8988T (cell line): Measurements from ENCODE around the gene FUT6.

Experiments
- DNase-seq: peaks from one replicate; pipeline ENCODE4 v3.0.0; 2011

Gene FUT6

DNA sequence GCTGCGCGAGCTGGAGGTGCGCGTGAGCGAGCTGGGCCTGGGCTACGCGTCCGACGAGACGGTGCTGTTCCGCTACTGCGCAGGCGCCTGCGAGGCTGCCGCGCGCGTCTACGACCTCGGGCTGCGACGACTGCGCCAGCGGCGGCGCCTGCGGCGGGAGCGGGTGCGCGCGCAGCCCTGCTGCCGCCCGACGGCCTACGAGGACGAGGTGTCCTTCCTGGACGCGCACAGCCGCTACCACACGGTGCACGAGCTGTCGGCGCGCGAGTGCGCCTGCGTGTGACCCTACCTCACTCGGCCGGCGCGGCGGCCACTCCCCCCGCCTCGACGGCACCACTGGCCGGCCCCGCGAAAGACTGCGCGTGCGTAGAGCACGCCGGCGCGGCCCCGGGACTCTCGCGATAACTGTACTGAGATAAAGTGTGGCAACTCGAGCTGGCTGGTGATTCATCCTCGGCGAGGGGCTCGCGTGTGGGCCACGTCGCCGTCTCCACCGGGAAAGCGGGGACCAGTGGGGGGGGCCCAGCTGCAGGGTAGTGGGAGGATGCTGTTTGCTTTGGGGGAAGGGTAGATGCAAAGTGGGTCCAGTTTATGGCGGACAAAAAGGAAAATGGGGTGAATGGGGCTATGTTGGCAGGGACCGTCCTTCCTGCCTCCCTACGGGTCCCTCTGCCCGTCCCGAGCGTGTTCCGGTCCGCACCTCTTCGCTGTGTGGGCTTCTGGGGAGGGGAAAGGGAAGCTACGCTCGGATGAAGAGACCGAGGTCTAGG, 11.4 kb downstream of the FUT6 start:
- peak; percentile 97 for DNase-seq

DNA sequence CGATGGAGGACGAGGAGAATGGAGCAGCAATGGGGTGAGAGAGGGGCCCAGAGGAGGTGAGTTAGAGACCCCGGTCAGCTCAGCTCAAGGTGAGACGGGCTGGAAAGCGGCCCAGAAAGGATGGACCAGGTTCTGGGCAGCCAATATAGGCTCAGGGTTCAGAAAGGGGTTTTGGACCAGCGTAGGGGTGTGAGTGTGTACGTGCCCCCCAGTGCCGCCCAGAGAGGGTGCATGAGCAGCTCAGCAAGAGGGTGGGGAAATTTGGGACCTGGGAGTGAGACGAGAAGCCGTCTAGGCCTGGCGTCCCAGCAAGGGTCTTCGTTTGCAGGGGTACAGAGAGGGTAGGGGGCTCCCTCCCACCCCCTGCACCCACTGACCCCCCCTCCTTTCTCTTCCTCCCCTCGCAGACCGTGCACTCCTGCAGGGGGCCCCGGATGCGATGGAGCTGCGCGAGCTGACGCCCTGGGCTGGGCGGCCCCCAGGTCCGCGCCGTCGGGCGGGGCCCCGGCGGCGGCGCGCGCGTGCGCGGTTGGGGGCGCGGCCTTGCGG, 12.1 kb downstream of the FUT6 start:
- DNase-seq, result no peak

DNA sequence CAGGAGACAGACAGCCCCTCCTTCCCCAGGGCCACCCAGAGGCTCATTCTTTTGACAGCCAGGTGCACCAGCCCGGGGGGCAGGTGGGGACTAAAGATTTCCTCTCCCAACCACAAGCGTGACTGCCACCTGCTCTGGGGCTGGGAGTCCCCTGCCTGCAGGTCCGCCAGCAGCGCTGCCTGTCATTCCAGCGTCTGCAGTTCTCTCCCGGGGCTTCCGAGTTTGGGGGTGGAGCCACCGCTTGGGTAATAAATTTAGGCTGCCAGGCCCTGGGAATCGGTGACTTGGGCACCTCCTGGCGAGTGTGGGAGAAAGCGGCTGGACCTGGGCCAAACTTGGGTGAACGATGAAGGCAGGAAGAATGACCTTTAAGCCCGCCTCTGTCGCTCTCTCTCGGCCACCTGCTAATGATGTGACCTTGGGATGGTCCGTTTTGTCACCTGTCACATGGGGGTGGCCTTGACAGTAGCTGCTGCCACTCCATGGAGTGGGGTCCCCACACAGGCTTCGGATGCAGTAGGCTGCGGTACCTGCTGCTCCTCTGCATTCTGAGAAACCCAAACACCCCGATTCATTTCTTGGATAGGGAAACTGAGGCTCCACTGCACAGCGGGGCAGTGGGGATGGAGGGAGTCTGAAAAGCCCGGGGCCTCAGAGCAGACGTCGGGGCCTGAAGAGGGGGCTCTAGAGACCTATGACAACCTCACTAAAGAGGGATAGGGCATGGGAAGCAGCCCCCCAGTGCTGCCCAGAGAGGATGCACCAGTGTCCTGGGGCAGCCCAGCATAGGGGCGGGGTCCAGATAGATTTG, 12.8 kb downstream of the FUT6 start:
- DNase-seq, result peak; percentile 62

DNA sequence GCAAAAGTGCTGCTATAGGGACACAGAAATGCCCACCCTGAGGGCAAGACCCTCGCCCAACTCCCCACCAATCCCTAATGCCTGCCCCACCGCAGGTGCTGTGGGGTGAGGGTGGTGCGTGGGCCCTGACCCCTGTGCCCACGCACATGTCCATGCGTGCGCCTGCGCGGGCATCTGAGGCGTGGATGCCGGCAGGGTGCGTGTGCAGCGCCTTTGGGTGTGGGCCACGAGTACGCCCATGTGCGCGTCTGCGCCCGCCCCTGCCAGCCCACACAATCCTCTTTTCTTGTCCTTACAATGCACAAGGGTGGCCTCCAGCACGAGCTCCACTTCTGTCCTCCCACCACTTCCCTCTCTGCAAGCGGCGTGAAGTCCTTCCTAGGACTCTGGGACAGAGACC, 14.3 kb downstream of the FUT6 start:
- no peak for DNase-seq

DNA sequence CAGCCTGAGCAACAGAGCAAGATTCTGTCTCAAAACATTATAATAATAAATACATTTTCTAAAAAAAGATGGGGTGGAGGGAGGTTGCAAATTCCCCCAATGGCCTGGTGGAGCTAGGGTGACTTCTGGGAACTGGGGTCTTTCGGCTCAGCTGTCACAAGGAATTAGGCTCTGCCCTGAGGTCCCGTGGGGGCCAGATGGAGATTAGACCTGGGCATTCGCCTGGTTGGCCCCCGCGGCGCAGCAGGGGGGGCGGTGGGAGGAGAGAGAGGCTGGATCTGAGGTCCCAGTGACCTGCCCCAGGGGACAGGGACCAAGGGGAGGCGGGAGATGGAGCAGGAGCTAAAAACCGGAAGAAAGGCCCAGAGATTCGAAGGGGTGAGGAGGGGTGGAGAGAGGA, 14.8 kb downstream of the FUT6 start:
- DNase-seq, result no peak

DNA sequence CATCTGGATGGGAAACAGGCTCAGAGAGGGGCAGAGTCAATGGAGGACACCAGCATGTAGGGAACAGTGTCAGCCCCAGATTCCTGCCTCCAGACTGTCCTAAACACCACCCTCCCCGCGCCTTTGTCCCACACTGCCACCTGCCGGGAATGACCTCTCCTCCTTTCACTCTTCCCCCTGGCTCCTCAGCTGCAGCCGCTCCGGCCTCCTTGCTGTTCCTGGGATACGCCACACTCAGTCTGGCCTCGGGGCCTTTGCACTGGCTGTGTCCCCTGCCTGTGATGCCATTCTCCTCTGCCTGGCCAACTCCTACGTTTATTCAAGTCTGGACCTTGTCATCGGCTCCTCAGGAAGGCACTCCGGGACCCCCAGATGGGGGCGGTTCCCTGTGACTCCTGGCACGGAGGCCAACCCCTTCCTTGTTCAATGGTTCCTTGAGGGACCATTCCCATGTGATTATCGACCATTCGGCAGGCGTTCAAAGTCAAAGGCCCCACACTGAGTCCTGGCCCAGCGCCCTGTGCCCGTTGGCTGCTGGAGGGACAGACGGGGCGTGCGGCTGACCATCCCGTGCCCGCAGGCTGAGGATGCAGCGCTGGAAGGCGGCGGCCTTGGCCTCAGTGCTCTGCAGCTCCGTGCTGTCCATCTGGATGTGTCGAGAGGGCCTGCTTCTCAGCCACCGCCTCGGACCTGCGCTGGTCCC, 15.8 kb downstream of the FUT6 start:
- DNase-seq, result peak; percentile 63

DNA sequence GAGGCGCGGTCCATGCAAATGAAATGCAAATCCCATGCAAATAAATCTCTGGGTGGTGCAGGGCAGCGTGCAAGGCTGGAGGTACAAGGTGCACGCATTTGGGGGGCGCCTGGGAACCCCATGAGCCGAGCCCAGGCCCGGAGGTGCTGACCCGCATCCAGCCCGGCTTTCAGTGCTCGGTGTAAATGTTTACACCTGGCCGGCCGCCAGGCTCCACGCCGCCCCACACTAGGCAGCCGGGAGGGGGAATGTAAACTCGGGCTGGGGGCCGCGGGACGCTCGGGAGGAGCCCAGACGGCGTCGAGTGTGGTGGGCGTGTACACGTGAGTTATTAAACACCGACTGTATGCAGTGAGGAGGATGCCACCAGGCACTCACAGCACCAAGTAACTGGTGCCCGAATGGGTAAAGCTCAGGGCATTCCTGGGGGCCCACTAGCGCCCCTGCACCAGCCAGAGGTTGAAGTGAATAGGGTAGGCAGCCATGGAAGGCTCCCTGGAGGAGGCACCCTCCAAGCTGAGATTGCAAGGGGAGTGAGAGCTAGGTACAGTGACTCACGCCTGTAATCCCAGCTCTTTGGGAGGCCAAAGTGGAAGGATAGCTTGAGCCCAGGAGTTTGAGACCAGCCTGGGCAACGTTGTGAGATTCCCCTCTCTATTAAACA, 17.2 kb downstream of the FUT6 start:
- no peak for DNase-seq

DNA sequence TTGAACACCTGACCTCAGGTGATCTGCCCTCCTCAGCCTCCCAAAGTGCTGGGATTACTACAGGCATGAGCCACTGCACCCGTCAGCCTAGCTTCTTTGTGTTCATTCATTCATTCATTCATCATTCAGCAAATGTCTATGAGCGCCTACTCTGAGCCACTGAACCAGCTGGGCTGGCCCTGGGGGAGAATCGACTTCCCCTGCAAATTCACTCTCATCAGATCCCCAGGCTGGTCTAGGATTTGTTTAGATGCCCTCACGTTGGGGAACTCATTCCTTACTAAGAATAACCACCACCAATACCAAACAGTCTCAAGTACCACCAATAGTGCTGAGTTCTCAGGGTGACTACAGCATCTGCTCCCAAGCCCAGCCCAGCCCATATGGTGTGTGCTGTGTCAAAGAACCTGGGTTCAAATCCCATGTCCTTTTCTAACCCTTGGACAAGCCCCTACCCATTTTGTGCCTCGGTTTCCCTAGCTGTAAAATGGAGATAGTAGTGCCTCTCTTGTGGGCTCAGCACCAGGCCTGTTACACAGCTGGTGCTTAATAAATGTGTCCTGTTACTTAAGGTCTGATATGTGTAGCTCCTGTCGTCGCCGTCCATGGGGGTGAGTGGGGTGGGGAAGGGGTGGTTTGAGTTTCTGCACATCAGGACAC, 17.9 kb downstream of the FUT6 start:
- no peak for DNase-seq

DNA sequence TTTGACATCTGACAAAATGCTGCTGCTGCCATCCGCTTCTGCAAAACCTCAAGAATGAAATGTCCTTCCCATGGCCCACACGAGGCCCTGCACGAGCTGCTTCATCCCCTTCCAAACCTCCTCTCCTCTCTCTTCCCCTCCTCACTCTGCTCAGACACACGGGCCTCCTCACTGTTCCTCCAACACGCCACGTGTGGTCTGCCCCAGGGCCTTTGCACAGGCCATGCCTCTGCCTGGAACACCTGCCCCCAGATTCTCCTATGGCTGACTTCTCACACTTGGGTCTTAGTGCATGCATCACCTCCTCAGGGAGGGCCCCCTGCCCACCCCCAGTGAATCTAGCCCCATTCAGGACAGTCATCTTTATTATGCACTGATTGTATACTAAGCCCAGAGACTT, 18.7 kb downstream of the FUT6 start:
- DNase-seq, result no peak

DNA sequence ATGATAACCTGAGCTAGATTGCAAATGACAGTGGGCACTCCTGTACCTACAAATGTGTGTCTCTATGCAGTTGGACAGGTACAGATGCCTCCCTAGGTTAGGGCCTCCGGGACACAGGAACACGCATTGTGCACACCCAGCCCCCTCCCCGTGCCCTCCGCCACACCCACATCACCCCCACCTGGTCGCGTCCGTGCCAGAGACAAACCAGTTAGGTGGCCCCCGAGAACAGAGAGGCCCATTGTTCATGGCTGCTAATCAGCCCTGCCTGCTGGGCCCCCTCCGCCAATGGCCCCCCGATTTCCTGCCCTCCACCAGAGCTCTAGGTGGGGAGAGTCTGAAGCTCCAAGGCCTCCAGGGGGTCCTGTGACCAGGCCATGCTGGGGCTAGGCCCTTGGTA, 20.9 kb downstream of the FUT6 start:
- no peak for DNase-seq

DNA sequence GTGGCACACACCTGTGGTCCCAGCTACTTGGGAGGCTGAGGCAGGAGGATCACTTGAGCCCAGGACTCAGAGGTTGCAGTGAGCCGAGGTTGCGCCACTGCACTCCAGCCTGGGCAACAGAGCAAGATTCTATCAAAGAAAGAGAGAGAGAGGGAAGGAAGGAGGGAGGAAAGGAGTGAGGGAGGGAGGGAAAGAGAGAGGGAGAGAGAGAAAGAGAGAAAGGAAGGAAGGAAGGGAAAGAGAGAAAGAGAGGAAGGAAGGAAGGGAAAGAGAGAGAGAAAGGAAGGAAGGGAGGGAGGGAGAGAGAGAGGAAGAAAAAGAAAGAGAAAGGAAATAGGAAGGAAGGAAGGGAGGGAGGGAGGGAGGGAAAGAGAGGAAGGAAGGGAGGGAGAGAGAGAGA, 22.3 kb downstream of the FUT6 start:
- no peak for DNase-seq

DNA sequence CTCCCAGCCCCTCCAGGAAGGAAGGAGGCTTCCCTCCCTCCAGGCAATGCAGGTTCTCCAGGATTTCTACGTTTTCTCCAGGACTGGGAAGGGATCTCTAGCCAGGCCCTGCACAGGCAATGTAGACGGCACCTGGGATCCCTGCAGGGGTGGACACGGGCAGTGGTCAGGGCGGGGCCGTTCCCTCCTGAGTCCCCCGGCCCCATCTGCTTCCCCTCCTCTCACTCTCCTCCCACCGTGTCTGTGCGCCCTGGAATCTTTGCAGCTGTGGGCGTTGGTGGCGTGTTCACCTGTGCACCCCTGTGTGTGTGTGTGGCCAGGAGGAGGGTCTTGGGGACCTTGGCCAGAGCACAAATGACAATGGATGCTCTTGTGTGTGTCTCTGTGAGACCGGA, 24.7 kb downstream of the FUT6 start:
- no peak for DNase-seq

DNA sequence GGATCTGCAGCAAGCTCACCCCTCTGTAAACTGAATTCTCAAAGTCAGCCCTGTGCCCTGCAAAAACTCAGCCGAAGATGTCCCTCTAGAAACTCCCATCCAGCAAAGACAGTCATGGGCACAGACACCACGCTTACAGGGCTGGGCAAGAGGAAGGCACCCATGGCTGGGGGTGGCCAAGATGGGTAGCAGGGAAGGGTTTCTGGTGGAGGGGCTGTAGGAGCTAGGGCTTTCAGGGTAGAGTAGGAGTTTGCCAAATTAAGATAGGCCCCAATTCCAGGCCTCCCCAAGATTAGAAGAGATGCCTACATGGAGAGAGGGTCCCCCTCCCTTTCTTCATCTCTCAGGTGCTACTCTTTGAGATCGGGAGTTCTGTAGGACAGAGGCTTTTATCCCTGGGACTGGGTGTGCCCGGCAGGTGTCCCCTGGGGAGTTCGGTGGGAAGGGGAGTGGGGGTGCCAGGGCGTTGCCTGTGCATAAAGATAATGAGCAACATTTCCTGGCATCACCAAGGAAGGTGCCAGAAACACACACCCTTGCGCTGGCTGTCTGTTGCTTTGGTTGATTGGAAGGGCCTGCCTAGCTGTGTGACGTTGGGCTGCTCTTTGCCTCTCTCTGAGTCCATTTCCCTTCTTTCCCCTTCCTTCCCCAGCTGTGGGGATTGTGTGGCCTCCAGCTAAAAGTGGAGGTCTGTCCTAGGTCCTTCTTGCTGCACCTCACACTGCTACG, 25.2 kb downstream of the FUT6 start:
- no peak for DNase-seq

DNA sequence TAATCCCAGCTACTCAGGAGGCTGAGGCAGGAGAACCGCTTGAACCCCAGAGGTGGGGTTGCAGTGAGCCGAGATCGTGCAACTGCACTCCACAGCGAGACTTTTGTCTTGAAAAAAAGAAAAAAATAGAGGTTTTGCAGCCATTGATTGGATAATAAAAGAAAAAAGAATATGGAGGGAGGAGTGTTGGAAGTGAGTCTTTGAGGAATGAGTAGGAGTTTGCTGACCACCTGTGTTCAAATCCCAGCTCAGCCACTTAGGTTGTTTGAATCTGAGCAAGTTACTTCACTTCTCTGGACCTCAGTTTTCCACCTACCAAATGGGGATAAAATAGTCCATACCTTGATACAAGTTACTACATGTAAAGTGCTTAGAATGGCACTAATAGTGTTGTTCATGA, 28.4 kb downstream of the FUT6 start:
- no peak for DNase-seq

DNA sequence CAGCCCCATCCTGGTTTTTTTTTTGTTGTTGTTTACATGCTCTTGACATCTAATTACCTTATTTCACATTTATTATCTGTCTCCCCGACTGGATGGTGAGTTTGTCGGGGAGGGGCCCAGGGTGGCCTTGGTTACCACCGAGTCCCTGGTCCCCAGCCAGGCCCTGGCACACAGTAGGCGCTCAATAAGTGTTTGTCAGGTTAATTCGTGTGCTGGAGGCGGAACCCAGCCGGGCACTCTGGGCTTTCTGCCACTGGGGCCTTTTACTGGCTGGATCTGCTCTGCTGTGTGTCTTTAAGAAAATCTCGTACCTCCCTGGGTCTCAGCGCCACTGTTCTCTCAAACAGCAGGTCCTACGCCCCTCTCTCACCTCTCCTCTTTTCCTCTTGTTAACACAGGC, 30.0 kb downstream of the FUT6 start:
- no peak for DNase-seq

DNA sequence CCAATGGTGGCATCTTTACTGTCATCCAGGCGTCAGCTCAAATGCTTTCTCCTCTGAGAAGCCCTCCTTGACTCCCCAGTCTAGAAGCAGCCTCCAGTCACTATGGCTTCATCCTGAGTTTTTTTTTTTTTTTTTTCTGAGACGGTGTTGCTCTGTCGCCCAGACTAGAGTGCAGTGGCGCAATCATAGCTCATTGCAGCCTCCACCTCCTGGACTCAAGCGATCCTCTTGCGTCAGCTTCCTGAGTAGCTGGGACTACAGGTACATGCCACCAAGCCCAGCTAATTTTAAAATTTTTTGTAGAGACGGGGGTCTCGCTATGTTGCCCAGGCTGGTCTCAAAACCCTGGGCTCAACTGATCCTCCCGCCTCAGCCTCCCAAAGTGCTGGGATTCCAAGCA, 30.4 kb downstream of the FUT6 start:
- DNase-seq, result no peak

DNA sequence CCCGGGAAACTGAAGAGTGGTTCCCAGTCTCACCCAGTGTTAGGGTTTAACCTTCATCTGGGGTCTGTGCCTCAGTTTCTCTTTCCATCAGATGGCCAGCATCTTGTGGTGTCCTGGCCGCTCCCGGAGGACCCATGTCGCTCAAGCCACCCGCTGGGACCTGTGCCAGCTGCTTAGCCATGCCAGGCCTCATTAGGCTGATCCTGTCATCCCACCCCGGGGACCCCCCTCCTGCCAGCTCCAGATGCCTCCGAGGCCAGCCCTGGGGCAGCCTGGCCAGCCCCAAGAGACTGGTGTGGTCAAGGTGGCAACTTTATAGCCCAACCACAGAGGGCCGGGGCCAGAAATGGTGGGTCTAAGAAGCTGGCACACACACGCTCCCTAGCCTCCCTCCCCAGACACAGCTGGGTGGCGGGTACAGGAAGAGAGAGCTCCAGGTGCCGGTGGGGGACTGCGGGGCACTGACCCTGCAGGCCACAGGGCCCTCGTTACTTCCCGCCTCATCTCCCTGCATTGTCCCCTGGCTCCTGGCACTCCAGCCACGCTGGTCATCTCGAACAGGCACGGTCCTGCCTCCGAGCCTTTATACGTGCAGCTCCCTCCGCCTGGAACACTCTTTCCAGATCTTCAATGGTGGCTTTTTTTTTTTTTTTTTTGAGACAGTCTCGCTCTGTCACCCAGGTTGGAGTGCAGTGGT, 31.2 kb downstream of the FUT6 start:
- no peak for DNase-seq

DNA sequence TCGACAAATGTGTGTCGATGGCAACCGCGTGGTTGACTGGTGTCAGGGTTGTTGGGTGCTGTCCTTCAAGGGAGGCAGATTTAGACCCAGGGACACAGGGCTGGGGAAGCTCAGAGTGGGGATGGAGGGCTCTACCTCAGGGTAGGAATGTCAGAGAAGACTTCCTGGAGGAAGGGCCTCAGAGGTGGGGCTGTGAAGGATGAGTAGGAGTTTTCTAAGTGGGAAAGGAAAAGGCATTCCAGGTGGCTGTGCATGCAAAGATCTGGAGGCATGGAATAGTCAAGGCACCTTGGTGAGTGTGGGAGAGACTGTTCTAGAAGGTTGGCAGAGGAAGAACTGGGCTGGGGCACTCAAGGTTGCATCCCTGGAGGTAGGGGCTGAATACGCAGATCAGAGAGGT, 32.6 kb downstream of the FUT6 start:
- no peak for DNase-seq

DNA sequence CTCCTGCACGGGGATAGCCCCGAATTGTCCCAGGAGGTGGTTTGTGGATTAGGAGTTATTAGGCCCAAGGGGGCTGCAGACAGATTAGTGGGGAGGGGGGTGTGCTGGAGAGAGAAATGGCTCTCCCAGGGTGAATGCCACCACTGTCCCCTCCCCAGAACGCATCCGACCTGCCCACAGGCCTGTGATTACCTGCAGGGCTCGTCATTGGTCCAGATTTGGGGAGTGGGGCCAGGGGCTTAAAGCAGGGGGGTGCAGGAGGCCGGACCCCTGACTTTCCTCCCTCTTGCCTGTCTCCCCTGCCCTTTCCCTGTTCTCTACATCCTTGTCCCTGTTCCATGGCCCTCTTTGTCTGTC, 33.4 kb downstream of the FUT6 start:
- no peak for DNase-seq

DNA sequence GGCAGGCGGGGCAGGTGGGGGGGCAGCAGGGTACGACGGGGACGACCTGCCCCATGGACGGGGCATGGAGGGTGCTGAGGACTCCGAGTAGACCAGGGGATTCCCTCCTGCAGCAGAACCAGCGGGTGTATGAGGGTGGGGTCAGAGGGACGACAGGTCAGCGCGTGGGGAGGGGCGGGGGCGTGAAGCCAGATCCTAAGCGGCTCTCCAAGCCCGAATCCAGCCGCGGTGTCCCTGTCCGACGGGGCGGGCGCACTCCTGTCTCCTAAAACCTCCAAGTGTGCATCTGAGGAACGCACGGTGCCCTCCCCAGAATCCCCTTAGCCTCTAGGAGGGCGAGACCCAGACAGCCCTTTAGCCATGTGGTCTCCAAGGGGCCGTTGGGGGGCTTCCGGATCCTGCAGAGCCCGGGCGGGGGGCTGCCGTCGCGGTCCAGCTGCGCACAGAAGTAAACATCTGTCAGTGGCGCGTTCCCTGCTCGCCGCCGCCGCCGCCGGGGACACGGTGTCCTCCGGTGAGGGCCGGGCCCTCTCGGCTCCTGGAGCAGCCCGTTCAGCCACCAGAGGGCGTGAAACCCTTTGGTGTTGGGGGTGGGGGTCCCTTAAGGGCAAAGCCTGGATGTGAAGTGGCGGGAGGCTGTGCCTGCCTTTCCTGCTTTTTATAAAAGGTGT, 33.9 kb downstream of the FUT6 start:
- DNase-seq, result peak; percentile 87
